Mesodermal cell (in vitro differentiated cells): ENCODE data around the gene IL22RA1.

Experiments
- H3K27ac ChIP-seq: 2 replicates; pipeline ENCODE4 v1.7.0; 2013; ENCODE audit warnings: mild to moderate bottlenecking, low read depth, low read length, moderate library complexity; ENCODE audit not compliant: severe bottlenecking
- H3K36me3 ChIP-seq: 2 replicates; pipeline ENCODE4 v1.7.1; 2013; ENCODE audit warnings: mild to moderate bottlenecking, low read length, moderate library complexity; ENCODE audit not compliant: control insufficient read depth, insufficient read depth
- H3K4me1 ChIP-seq: one replicate; pipeline ENCODE4 v1.7.1; 2013; ENCODE audit warnings: mild to moderate bottlenecking, low read length; ENCODE audit not compliant: insufficient read depth, control insufficient read depth, poor library complexity, severe bottlenecking
- H3K4me3 ChIP-seq: 2 replicates; pipeline ENCODE4 v1.7.0; 2013; ENCODE audit warnings: low read length, control low read depth, mild to moderate bottlenecking; ENCODE audit not compliant: insufficient read depth, poor library complexity, severe bottlenecking; ENCODE audit errors: extremely low read depth
- H3K9me3 ChIP-seq: 2 replicates; pipeline ENCODE4 v1.7.1; 2013; ENCODE audit warnings: mild to moderate bottlenecking, low read length, moderate library complexity; ENCODE audit not compliant: control insufficient read depth
- WGBS, 2 experiments: methylation state at CpG; one replicate each; pipeline ENCODE4 v1.1.5; 2013; ENCODE audit warnings: missing lambda C conversion rate in 2 of 2; ENCODE audit not compliant: insufficient coverage in 2 of 2; 5-methylcytosine and 5-hydroxymethylcytosine counted together

The IL22RA1 gene

GRCh38 chr1:24105368-24106160 is 37.4 kb downstream of the IL22RA1 start:
- WGBS, 2 experiments, result 86 to 93% methylated on average over 15 to 18 of the region's 19 CpGs
- Histone ChIP-seq H3K9me3 (no peaks in the 10 kb centered on the region), H3K27ac (no peak overlapping the region), H3K36me3 (no peaks in the 10 kb centered on the region), H3K4me3 (no peak overlapping the region), H3K4me1 (peaks cover 16% of the 10 kb centered on the region)

GRCh38 chr1:24104854-24105253 is 38.1 kb downstream of the IL22RA1 start:
- no peak overlapping the region for H3K27ac ChIP-seq
- H3K9me3 ChIP-seq, result no peaks in the 10 kb centered on the region
- H3K4me3 ChIP-seq, result no peak overlapping the region
- peaks cover 16% of the 10 kb centered on the region for H3K4me1 ChIP-seq
- 91 to 92% methylated on average over 5 to 6 of the region's 7 CpGs for WGBS, 2 experiments
- no peaks in the 10 kb centered on the region for H3K36me3 ChIP-seq

- H3K4me1 ChIP-seq, result peaks cover 16% of the 10 kb centered on the region
- no peak overlapping the region for H3K4me3 ChIP-seq
- no peaks in the 10 kb centered on the region for H3K36me3 ChIP-seq
- 86 to 100% methylated on average over 2 to 3 of the region's 3 CpGs for WGBS, 2 experiments
- H3K9me3 ChIP-seq, result no peaks in the 10 kb centered on the region
- no peak overlapping the region for H3K27ac ChIP-seq
These were observed 39.1 kb downstream of the IL22RA1 start for GRCh38 chr1:24103879-24104278.

GRCh38 chr1:24103408-24103807 is 39.5 kb downstream of the IL22RA1 start:
- Histone ChIP-seq H3K4me1 (peaks cover 13% of the 10 kb centered on the region), H3K36me3 (no peaks in the 10 kb centered on the region), H3K4me3 (no peak overlapping the region), H3K9me3 (no peaks in the 10 kb centered on the region), H3K27ac (no peak overlapping the region)
- WGBS, 2 experiments, result 78 to 80% methylated on average over 1 to 2 of the region's 3 CpGs

- WGBS, 2 experiments, result 88 to 92% methylated on average over 8 of the region's 8 CpGs
- no peak overlapping the region for H3K4me3 ChIP-seq
- no peaks in the 10 kb centered on the region for H3K36me3 ChIP-seq
- no peak overlapping the region for H3K27ac ChIP-seq
- H3K9me3 ChIP-seq, result no peaks in the 10 kb centered on the region
- peaks cover 8% of the 10 kb centered on the region for H3K4me1 ChIP-seq
These were observed 40.0 kb downstream of the IL22RA1 start for GRCh38 chr1:24102961-24103360.

- no peak overlapping the region for H3K27ac ChIP-seq
- no peak overlapping the region for H3K4me3 ChIP-seq
- WGBS, 2 experiments, result 90 to 95% methylated on average over 5 to 8 of the region's 9 CpGs
- H3K9me3 ChIP-seq, result no peaks in the 10 kb centered on the region
- H3K4me1 ChIP-seq, result no peaks in the 10 kb centered on the region
- H3K36me3 ChIP-seq, result no peaks in the 10 kb centered on the region
These were observed 40.9 kb downstream of the IL22RA1 start for GRCh38 chr1:24101796-24102586.

GRCh38 chr1:24100945-24101737 is 41.8 kb downstream of the IL22RA1 start:
- H3K27ac ChIP-seq, result no peak overlapping the region
- H3K9me3 ChIP-seq, result no peaks in the 10 kb centered on the region
- H3K36me3 ChIP-seq, result no peaks in the 10 kb centered on the region
- no peak overlapping the region for H3K4me3 ChIP-seq
- H3K4me1 ChIP-seq, result no peaks in the 10 kb centered on the region
- 92 to 95% methylated on average over 10 to 12 of the region's 13 CpGs for WGBS, 2 experiments

- Histone ChIP-seq H3K27ac (no peak overlapping the region), H3K4me3 (no peak overlapping the region), H3K36me3 (no peaks in the 10 kb centered on the region), H3K9me3 (no peaks in the 10 kb centered on the region), H3K4me1 (no peaks in the 10 kb centered on the region)
- WGBS, 2 experiments, result 90 to 93% methylated on average over 8 of the region's 12 CpGs
These were observed 43.8 kb downstream of the IL22RA1 start for GRCh38 chr1:24098943-24099638.

- Histone ChIP-seq H3K36me3 (no peaks in the 10 kb centered on the region), H3K4me3 (no peak overlapping the region), H3K9me3 (no peaks in the 10 kb centered on the region), H3K27ac (no peak overlapping the region), H3K4me1 (no peaks in the 10 kb centered on the region)
- WGBS, 2 experiments, result 77 to 88% methylated on average over 5 of the region's 5 CpGs
These were observed 44.8 kb downstream of the IL22RA1 start for GRCh38 chr1:24098102-24098501.

GRCh38 chr1:24097663-24098062 is 45.3 kb downstream of the IL22RA1 start:
- no peaks in the 10 kb centered on the region for H3K9me3 ChIP-seq
- H3K4me3 ChIP-seq, result no peak overlapping the region
- no peaks in the 10 kb centered on the region for H3K36me3 ChIP-seq
- H3K4me1 ChIP-seq, result no peaks in the 10 kb centered on the region
- 81 to 92% methylated on average over 10 of the region's 11 CpGs for WGBS, 2 experiments
- H3K27ac ChIP-seq, result no peak overlapping the region
